Stimulated activated CD8-positive, alpha-beta memory T cell treated with anti-CD3 and anti-CD28 coated beads, Interleukin-7, amount 100 ng/mL, for 4 hours (primary cell): ENCODE results near the gene AZI2.

Experiments
- DNase-seq, 2 donors: peaks; one replicate each; pipeline ENCODE4 v3.0.0-alpha.2; 2020; ENCODE audit warnings: low read depth in 2 of 2

AZI2 gene

GRCh38 chr3:28301688-28302087 is 46.9 kb downstream of the AZI2 start:
- DNase-seq, result no peak

DNA sequence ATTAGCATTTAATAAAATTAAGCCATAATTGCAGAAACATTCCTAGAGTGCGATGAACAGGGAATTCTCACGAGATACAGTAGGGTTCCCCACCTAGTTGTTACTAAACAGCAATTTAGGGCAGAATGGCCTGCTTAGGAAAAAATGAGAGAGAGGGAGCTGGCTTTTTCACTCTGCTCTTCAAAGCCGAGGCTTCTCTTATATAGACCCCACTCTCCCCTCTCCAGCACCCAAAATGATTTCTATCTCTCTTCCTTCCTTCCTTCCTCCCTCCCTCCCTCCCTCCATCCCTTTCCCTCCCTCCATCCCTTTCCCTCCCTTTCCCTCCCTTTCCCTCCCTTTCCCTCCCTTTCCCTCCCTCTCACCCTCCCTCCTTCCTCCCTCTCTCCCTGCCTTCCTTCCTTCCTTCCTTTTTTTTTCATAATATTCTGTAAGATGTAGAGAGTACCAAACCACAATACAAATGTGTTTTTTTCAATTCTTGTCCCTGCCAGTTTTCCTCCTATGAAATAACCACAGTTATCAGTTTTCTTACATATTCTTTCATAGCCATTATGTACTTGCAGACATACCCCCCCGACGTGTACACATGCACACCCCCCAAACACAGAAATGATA is 48.2 kb downstream of the AZI2 start:
- no peak for DNase-seq

GRCh38 chr3:28299705-28300104 is 48.9 kb downstream of the AZI2 start:
- DNase-seq, result no peak

- DNase-seq, result no peak
These were observed 52.6 kb downstream of the AZI2 start for GRCh38 chr3:28295898-28296490.

- DNase-seq, result no peak
These were observed 53.8 kb downstream of the AZI2 start for GRCh38 chr3:28294667-28295413.

GRCh38 chr3:28292622-28293021 is 56.0 kb downstream of the AZI2 start:
- no peak for DNase-seq

- no peak for DNase-seq
These were observed 57.0 kb downstream of the AZI2 start for GRCh38 chr3:28291577-28291976.

- DNase-seq, result no peak
These were observed 57.7 kb downstream of the AZI2 start for GRCh38 chr3:28290863-28291300.

- DNase-seq, result no peak
These were observed 61.6 kb downstream of the AZI2 start for GRCh38 chr3:28287046-28287445.

DNA sequence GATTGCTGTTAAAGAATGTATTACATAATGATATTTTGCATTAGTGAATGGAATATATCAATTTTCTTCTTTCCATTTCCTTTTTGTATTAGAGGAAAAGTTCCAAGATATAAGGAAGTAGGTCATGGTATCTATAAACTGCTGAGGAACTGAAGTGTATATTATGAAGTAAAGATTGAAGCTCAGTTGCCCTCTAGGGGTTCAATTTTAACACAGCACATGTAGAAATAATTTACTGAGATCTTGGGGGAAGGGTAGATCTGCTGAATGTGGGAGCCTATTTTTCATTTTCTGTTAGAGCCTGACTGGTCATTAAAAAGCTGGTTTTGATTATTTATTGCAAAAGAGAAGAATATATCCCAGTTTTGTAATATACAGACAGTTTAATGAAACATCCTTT is 62.0 kb downstream of the AZI2 start:
- no peak for DNase-seq

DNA sequence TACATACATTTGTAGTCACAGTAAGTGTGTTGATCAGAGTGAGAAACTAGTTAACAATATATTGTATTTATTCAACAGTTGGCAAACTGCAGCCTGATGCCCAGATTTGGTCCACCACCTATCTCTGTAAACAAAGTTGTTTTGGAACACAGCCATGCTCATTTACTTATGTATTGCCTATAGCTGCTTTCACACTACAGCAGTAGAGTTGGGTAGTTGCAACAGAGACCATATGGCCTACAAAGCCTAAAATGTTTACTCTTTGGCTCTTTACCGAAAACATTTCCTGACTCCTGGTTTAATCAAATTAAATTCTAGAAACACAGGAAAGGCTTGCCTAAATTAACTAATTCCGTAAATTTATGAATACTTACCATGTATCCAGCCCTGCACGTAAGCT is 67.8 kb downstream of the AZI2 start:
- DNase-seq, result no peak

GRCh38 chr3:28279770-28280169 is 68.9 kb downstream of the AZI2 start:
- no peak for DNase-seq

DNA sequence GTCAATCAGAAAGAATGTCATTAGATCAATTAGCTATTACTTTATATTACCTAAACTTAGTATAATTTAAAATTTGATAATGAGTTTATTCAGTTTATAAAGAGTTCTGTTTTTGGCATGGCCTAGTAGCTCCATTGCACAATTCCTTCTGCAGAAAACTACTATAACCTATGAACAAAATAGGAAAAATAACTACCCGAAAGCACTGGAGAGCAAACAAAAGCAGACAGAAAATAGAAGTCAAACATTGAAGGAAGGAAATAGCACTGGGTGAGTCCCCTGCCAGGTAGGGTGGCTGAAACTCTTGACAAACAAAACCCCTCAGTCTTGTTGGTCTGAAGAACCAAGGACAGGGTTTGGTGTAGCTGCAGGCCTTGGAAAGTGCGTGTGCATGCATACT is 69.7 kb downstream of the AZI2 start:
- no peak for DNase-seq

- DNase-seq, result no peak
These were observed 74.8 kb downstream of the AZI2 start for GRCh38 chr3:28273837-28274236.
